GM20000 (cell line): ENCODE measurements around the gene LEO1.
"Not testable (repeated sequence)": the region's sequence is repeated elsewhere in the genome, so short reads cannot be mapped to it uniquely, and the experiment has no call there.

ENCODE experiments used
- DNase-seq: peaks from one replicate; pipeline ENCODE4 v3.0.0; 2012; ENCODE audit warnings: low spot score
- TF ChIP-seq, protein P1 (sequence below): IDR thresholded peaks from 2 replicates; pipeline ENCODE4 v1.5.1; 2012; ENCODE audit warnings: mild to moderate bottlenecking, control low read depth; ENCODE audit errors: extremely low read depth, missing control alignments

The LEO1 gene

GRCh38 chr15:52008698-52009434 lies 37.3 kb upstream of the LEO1 start:
- TF ChIP-seq, protein P1, sequence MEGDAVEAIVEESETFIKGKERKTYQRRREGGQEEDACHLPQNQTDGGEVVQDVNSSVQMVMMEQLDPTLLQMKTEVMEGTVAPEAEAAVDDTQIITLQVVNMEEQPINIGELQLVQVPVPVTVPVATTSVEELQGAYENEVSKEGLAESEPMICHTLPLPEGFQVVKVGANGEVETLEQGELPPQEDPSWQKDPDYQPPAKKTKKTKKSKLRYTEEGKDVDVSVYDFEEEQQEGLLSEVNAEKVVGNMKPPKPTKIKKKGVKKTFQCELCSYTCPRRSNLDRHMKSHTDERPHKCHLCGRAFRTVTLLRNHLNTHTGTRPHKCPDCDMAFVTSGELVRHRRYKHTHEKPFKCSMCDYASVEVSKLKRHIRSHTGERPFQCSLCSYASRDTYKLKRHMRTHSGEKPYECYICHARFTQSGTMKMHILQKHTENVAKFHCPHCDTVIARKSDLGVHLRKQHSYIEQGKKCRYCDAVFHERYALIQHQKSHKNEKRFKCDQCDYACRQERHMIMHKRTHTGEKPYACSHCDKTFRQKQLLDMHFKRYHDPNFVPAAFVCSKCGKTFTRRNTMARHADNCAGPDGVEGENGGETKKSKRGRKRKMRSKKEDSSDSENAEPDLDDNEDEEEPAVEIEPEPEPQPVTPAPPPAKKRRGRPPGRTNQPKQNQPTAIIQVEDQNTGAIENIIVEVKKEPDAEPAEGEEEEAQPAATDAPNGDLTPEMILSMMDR: no peak
- DNase-seq: no peak

GRCh38 chr15:52008359-52008697 lies 36.8 kb upstream of the LEO1 start:
- TF ChIP-seq, protein P1: no peak
- no peak for DNase-seq

GRCh38 chr15:52006702-52007340 lies 35.2 kb upstream of the LEO1 start:
- TF ChIP-seq, protein P1: no peak
- DNase-seq: no peak

GRCh38 chr15:52005748-52006701 lies 34.4 kb upstream of the LEO1 start:
- TF ChIP-seq, protein P1: no peak
- DNase-seq: peak; percentile 64

DNA sequence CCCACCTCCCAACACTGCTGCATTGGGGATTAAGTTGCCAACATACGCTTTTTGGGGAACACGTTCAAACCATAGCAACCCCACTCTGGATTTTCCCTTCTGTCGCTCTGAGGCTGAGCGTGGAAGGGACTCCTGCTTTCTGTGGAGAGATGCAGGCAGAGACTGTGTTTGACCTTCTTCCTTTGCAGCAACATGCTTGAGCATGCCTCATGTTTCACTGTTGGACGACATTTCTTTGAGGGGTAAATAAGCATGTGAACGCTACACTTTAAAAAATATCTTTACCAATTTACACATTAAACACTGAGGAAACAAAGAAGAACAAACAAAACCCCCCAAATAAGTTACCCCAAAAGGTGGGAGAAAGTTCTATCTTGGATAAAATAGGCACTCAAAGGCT lies 33.2 kb upstream of the LEO1 start:
- TF ChIP-seq, protein P1: no peak
- no peak for DNase-seq

DNA sequence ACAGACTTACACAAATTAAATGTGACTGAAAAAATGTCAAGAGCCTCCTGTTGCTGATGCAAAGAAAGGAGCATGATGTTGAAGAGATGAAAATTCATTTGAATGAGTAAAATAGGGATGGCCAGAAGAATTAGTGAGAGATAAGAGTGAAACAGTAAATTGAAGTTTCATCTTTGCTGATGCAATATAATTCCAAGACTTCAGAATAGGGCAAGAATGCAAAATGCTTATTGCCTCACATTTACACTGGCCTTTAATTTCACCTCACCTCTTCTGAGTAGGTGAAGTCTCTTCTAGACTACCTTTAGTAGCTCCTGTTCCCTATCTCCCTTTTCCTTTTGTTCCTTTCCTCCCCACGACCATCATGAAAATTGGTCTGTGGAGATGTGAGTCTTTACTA lies 32.1 kb upstream of the LEO1 start:
- no peak for DNase-seq
- TF ChIP-seq, protein P1: no peak

GRCh38 chr15:52003089-52003488 lies 31.5 kb upstream of the LEO1 start:
- not testable (repeated sequence) for DNase-seq
